Measurements from ENCODE around the gene SLC6A18.
"Not testable (repeated sequence)": the region's sequence is repeated elsewhere in the genome, so short reads cannot be mapped to it uniquely, and the experiment has no call there.

SLC6A18 gene

GRCh38 chr5:1275397-1276391, 50.5 kb downstream of the SLC6A18 start:
- DNase-seq (ENCODE audit: low read depth), result not testable (repeated sequence)

GRCh38 chr5:1276930-1277329, 51.7 kb downstream of the SLC6A18 start:
- DNase-seq (ENCODE audit: low read depth), result no peak

GRCh38 chr5:1277331-1277730, 52.1 kb downstream of the SLC6A18 start:
- DNase-seq (ENCODE audit: low read depth), result no peak

- no peak for DNase-seq (ENCODE audit: low read depth)
Observed at GRCh38 chr5:1277781-1278180, 52.6 kb downstream of the SLC6A18 start.

- DNase-seq (ENCODE audit: low read depth), result no peak
Observed at GRCh38 chr5:1278216-1278615, 53.0 kb downstream of the SLC6A18 start.

GRCh38 chr5:1278656-1279442, 53.7 kb downstream of the SLC6A18 start:
- DNase-seq (ENCODE audit: low read depth), result no peak

- no peak for DNase-seq (ENCODE audit: low read depth)
Observed at GRCh38 chr5:1279443-1280151, 54.4 kb downstream of the SLC6A18 start.

GRCh38 chr5:1280177-1281037, 55.2 kb downstream of the SLC6A18 start:
- no peak for DNase-seq (ENCODE audit: low read depth)

GRCh38 chr5:1281038-1281882, 56.1 kb downstream of the SLC6A18 start:
- no peak for DNase-seq (ENCODE audit: low read depth)

- no peak for DNase-seq (ENCODE audit: low read depth)
Observed at GRCh38 chr5:1282131-1282992, 57.2 kb downstream of the SLC6A18 start.

- not testable (repeated sequence) for DNase-seq (ENCODE audit: low read depth)
Observed at GRCh38 chr5:1282993-1283728, 58.0 kb downstream of the SLC6A18 start.

GRCh38 chr5:1283729-1284041, 58.5 kb downstream of the SLC6A18 start:
- DNase-seq (ENCODE audit: low read depth), result not testable (repeated sequence)

GRCh38 chr5:1284336-1284970, 59.3 kb downstream of the SLC6A18 start:
- not testable (repeated sequence) for DNase-seq (ENCODE audit: low read depth)

GRCh38 chr5:1285141-1285540, 60.0 kb downstream of the SLC6A18 start:
- no peak for DNase-seq (ENCODE audit: low read depth)

- DNase-seq (ENCODE audit: low read depth), result no peak
Observed at GRCh38 chr5:1285883-1286291, 60.7 kb downstream of the SLC6A18 start.

GRCh38 chr5:1288439-1289335, 63.5 kb downstream of the SLC6A18 start:
- no peak for DNase-seq (ENCODE audit: low read depth)

GRCh38 chr5:1289559-1289958, 64.4 kb downstream of the SLC6A18 start:
- not testable (repeated sequence) for DNase-seq (ENCODE audit: low read depth)

All from activated gamma-delta T cell treated with anti-CD3 and anti-CD28 coated beads, Interleukin-2, amount 50 U/mL, for 16 hours (primary cell).